CD14-positive monocyte (primary cell): ENCODE results near the gene LSP1. TPM values are rescaled to one million over a fixed set of nuclear protein-coding genes. Genes with fewer than 3 reads are reported as not detected.

Source experiments
- DNase-seq, 3 donors: peaks; one replicate each; pipeline ENCODE4 v3.0.0-alpha.2; 2011 to 2022
- H2AFZ ChIP-seq: 2 replicates; pipeline ENCODE4 v1.6.0; 2012; ENCODE audit warnings: mild to moderate bottlenecking, low read depth, low read length, inconsistent platforms; ENCODE audit not compliant: insufficient read depth, poor library complexity, severe bottlenecking
- H3K27ac ChIP-seq, 2 donors: 1 replicate in 1 of 2; 2 replicates in 1 of 2; pipeline ENCODE4 v1.5.1; 2012 to 2013; ENCODE audit warnings: low read length in 2 of 2, control low read depth in 1 of 2, inconsistent platforms in 1 of 2, low read depth in 1 of 2, mild to moderate bottlenecking in 1 of 2
- H3K27me3 ChIP-seq, 2 donors: one replicate each; pipeline versions ENCODE4 v1.6.0 to v1.6.1; 2011 to 2013; ENCODE audit warnings: low read length in 2 of 2; ENCODE audit not compliant: control insufficient read depth in 2 of 2, insufficient read depth in 2 of 2
- H3K36me3 ChIP-seq, 2 donors: replicated peaks in 1 of 2; 1 replicate in 1 of 2; 2 replicates in 1 of 2; pipeline versions ENCODE4 v1.5.1 to v1.6.1; 2012 to 2013; ENCODE audit warnings: low read length in 2 of 2, control low read depth in 1 of 2, inconsistent platforms in 1 of 2, mild to moderate bottlenecking in 1 of 2; ENCODE audit not compliant: insufficient read depth in 2 of 2, control insufficient read depth in 1 of 2
- H3K4me1 ChIP-seq, 2 donors: 1 replicate in 1 of 2; 2 replicates in 1 of 2; pipeline versions ENCODE4 v1.5.1 to v1.6.1; 2012 to 2013; ENCODE audit warnings: low read length in 2 of 2, control low read depth in 1 of 2, inconsistent platforms in 1 of 2, mild to moderate bottlenecking in 1 of 2, moderate library complexity in 1 of 2; ENCODE audit not compliant: insufficient read depth in 2 of 2, control insufficient read depth in 1 of 2
- H3K4me2 ChIP-seq: replicated peaks from 2 replicates; pipeline ENCODE3; 2012; ENCODE audit warnings: low read length, moderate library complexity, mild to moderate bottlenecking; ENCODE audit not compliant: poor library complexity, severe bottlenecking; ENCODE audit errors: extremely low read depth
- H3K4me3 ChIP-seq, 3 experiments: fragments of 200-600 bp in 1 of 3; sonication (generic) in 1 of 3; replicated peaks in 1 of 3; 1 replicate in 2 of 3; 2 replicates in 1 of 3; pipeline ENCODE4 v1.5.1; 2011 to 2013; ENCODE audit warnings: low read length in 3 of 3, mild to moderate bottlenecking in 3 of 3, control low read depth in 2 of 3, low read depth in 2 of 3, inconsistent platforms in 1 of 3, moderate library complexity in 1 of 3
- H3K79me2 ChIP-seq: 2 replicates; pipeline ENCODE4 v1.6.0; 2012; ENCODE audit warnings: mild to moderate bottlenecking, control low read depth, inconsistent platforms, low read length, moderate library complexity; ENCODE audit not compliant: insufficient read depth
- H3K9ac ChIP-seq: 2 replicates; pipeline ENCODE4 v1.6.0; 2017; ENCODE audit warnings: low read length, mild to moderate bottlenecking; ENCODE audit not compliant: insufficient read depth, poor library complexity, severe bottlenecking
- H3K9me3 ChIP-seq, 2 donors: replicated peaks in 1 of 2; 1 replicate in 1 of 2; 2 replicates in 1 of 2; pipeline versions ENCODE4 v1.5.1 to v1.6.1; 2012 to 2013; ENCODE audit warnings: low read length in 2 of 2, control low read depth in 1 of 2; ENCODE audit not compliant: control insufficient read depth in 1 of 2, insufficient read depth in 1 of 2
- H4K20me1 ChIP-seq: 2 replicates; pipeline ENCODE4 v1.6.0; 2012; ENCODE audit warnings: mild to moderate bottlenecking, low read length, control low read depth, moderate library complexity; ENCODE audit not compliant: insufficient read depth
- H3K27ac Mint-ChIP-seq, 7 donors: one replicate each; pipeline ENCODE4 v1.8.0; 2020; ENCODE audit warnings: mild to moderate bottlenecking in 7 of 7, mixed read lengths in 7 of 7, moderate library complexity in 6 of 7, inconsistent platforms in 2 of 7
- H3K27me3 Mint-ChIP-seq, 3 donors: one replicate each; pipeline ENCODE4 v1.8.0; 2021 to 2022; ENCODE audit warnings: low read depth in 3 of 3, mild to moderate bottlenecking in 3 of 3, mixed read lengths in 3 of 3, moderate library complexity in 3 of 3, inconsistent platforms in 1 of 3
- H3K36me3 Mint-ChIP-seq, 2 donors: one replicate each; pipeline ENCODE4 v1.8.0; 2020; ENCODE audit warnings: mixed read lengths in 2 of 2, inconsistent platforms in 1 of 2, mild to moderate bottlenecking in 1 of 2
- H3K4me1 Mint-ChIP-seq: one replicate; pipeline ENCODE4 v1.8.0; 2020; ENCODE audit warnings: mild to moderate bottlenecking, mixed read lengths
- H3K4me3 Mint-ChIP-seq, 2 donors: one replicate each; pipeline ENCODE4 v1.8.0; 2020; ENCODE audit warnings: mild to moderate bottlenecking in 2 of 2, mixed read lengths in 2 of 2, moderate library complexity in 1 of 2
- H3K9me3 Mint-ChIP-seq, 7 donors: one replicate each; pipeline ENCODE4 v1.8.0; 2020 to 2022; ENCODE audit warnings: mixed read lengths in 7 of 7, mild to moderate bottlenecking in 6 of 7, moderate library complexity in 6 of 7, inconsistent platforms in 2 of 7
- CTCF ChIP-seq: fragments of 200-600 bp; IDR thresholded peaks from one replicate; pipeline ENCODE4 v1.8.0; 2022; ENCODE audit warnings: antibody characterized with exemption, mild to moderate bottlenecking
- WGBS: methylation state at CpG from one replicate; pipeline ENCODE4 v1.1.5; 2013; ENCODE audit warnings: missing lambda C conversion rate; ENCODE audit not compliant: insufficient coverage; 5-methylcytosine and 5-hydroxymethylcytosine counted together
- intact Hi-C, 2 donors: fragments of 100-400 bp; cut with micrococcal nuclease; formaldehyde crosslinking; loops; one replicate each; pipeline versions ENCODE4 v1.15.0 to v1.15.1; 2023
- polyA plus RNA-seq, 3 donors: library from polyadenylated mRNA; depleted of rRNA in 1 of 3; unstranded in 2 of 3; stranded (reverse) in 1 of 3; fragments of 300-500 nt in 2 of 3; fragments of >200 nt in 1 of 3; fragmentation: Illumina TruSeq in 2 of 3; gene quantifications; 1 replicate in 2 of 3; 2 replicates in 1 of 3; pipeline ENCODE4 v1.2.3, GENCODE V29; 2012 to 2021

The LSP1 gene
- polyA plus RNA-seq, 3 donors: 387 to 646 (median 542) TPM

- Histone ChIP-seq H3K9ac (no peak overlapping the region), H3K36me3 (no peaks in the 10 kb centered on the region), H3K27me3 (no peaks in the 10 kb centered on the region), H3K4me1 (peaks cover 0 to 3% of the 10 kb centered on the region in 2 donors), H2AFZ (no peak overlapping the region), H4K20me1 (no peaks in the 10 kb centered on the region), H3K4me3 (no peak overlapping the region), H3K9me3 (no peaks in the 10 kb centered on the region), H3K4me2 (no peak overlapping the region), H3K27ac (no peak overlapping the region), H3K79me2 (no peaks in the 10 kb centered on the region)
- no peak for TF ChIP-seq CTCF
- intact Hi-C loops: no loop called here
- Mint-ChIP-seq H3K9me3 (no peaks in the 10 kb centered on the region), H3K4me3 (no peak overlapping the region), H3K4me1 (peaks cover 8% of the 10 kb centered on the region), H3K36me3 (peaks cover 7 to 11% of the 10 kb centered on the region in 2 donors), H3K27ac (no peak overlapping the region), H3K27me3 (peaks cover 0 to 7% (median 2%) of the 10 kb centered on the region in 3 donors)
- no peak for DNase-seq
- whole genome bisulfite sequencing: no CpG with 5 or more reads among the region's 5 CpGs
These were observed 53.3 kb downstream of the LSP1 start for GRCh38 chr11:1906181-1906580.

GRCh38 chr11:1906611-1907423 lies 53.9 kb downstream of the LSP1 start:
- no peak overlapping the region for H2AFZ ChIP-seq
- Mint-ChIP-seq H3K4me3 (no peak overlapping the region), H3K9me3 (no peaks in the 10 kb centered on the region), H3K27me3 (peaks cover 0 to 10% (median 2%) of the 10 kb centered on the region in 3 donors), H3K27ac (no peak overlapping the region), H3K36me3 (peaks cover 7 to 11% of the 10 kb centered on the region in 2 donors), H3K4me1 (peaks cover 8% of the 10 kb centered on the region)
- H3K27ac ChIP-seq: no peak overlapping the region
- no peak overlapping the region for H3K4me2 ChIP-seq
- no peaks in the 10 kb centered on the region for H3K27me3 ChIP-seq
- WGBS: 90% methylated on average over 12 of the region's 14 CpGs
- H3K79me2 ChIP-seq: no peaks in the 10 kb centered on the region
- intact Hi-C loops: no loop called here
- no peak overlapping the region for H3K9ac ChIP-seq
- H3K9me3 ChIP-seq: no peaks in the 10 kb centered on the region
- no peak for DNase-seq
- no peak overlapping the region for H3K4me3 ChIP-seq
- H4K20me1 ChIP-seq: no peaks in the 10 kb centered on the region
- H3K36me3 ChIP-seq: no peaks in the 10 kb centered on the region
- no peak for TF ChIP-seq CTCF
- peaks cover 2 to 4% of the 10 kb centered on the region in 2 donors for H3K4me1 ChIP-seq
